HG03432 (cell line): ENCODE results near the gene VPS35L.

Experiments used
- ATAC-seq: cut with Tn5 transposase; IDR thresholded peaks from one replicate; pipeline ENCODE4 v1.9.1; 2021; ENCODE audit warnings: mild to moderate bottlenecking, moderate library complexity; ENCODE audit not compliant: unreplicated experiment

The VPS35L gene

DNA sequence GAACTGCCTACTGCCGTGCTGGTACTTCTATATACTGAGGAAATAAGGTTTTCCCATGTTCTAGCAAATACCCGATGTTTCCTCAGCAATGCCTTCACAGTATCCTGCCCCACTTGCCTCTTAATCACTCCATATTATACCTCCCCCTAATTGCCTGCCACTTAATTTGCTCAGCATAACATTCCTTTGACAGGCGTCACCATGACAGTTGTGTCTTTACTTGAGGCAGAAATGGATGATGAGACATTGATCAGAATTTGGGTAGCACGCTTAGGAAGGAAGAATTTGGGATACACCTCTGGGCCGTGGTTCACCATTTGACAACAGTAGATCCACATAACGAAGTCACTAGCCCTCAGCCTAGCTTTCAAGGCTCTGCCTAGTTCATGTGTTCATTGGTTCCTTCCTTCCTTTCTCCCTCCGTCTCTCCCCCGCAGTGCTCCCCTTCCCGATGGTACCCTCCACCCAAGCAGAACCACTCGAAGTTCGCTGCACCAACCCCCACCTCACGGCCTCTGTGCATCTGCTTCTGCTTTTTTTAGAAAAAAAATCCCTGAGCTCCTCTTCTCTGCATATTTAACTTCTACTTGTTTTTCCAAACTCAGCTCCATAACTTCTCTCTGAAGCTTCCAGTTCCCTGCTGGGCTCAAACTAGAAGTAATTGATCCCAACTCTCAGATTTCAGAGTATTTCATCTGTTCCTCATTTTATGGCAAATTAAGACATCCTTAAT is 182.0 kb downstream of the VPS35L start:
- no peak for ATAC-seq

DNA sequence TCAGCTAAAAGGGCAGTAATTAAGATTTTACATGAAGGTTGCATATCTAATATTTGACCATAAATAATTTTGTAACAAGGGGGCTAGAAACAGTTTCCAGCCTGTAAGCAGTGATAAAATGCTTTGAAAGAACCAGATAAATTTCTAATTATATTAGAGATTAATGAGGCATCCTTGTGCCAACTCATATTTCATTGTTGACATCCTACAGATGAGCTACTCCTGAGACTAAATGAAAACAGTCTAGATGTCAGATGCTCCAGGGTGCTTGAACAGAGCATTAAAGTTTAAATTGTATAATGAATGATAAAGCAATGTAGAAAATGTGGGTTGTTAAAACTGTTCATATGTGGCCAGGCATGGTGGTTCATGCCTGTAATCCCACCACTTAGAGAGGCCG is 185.9 kb downstream of the VPS35L start:
- no peak for ATAC-seq

- ATAC-seq, result no peak
Observed at GRCh38 chr16:19743816-19744159, 188.3 kb downstream of the VPS35L start.

DNA sequence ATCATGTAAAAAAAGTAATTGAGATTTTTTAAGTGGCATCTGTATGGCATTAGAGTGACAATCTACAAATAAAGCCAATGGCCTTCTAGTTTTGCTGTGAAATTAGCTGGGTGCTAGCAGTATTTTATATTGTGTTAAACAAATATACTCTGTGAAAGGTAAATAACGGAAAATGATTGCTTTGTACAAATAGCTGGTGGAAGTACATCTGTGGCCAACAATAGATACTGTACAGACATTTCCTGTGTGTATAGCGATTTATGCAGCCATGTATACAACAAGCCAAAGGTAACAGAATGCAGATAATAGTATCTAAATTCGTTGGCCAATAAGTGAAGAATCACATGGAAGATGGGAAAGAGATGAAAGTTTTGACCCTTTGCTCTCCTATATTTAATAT is 189.2 kb downstream of the VPS35L start:
- no peak for ATAC-seq

- no peak for ATAC-seq
Observed at GRCh38 chr16:19745286-19746010, 189.9 kb downstream of the VPS35L start.

DNA sequence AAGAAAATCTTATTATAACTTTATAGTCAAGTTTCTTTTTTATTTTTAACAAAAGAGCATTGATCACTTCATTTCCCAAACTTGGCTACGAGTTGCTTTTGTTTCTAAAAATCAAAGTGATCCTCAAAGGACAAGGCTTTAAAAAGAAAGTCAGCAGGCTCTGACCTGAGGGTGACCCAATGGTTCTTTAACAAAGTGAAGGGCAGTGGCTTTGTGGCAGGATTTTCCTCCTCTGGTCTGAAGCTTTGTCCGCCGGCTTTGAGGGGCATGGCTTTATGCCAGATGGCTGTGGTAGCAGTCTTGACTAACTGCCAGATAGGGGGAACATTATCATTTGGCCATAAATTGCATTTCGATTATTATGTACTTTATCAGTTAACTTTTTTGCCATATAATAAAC is 191.1 kb downstream of the VPS35L start:
- ATAC-seq, result no peak

DNA sequence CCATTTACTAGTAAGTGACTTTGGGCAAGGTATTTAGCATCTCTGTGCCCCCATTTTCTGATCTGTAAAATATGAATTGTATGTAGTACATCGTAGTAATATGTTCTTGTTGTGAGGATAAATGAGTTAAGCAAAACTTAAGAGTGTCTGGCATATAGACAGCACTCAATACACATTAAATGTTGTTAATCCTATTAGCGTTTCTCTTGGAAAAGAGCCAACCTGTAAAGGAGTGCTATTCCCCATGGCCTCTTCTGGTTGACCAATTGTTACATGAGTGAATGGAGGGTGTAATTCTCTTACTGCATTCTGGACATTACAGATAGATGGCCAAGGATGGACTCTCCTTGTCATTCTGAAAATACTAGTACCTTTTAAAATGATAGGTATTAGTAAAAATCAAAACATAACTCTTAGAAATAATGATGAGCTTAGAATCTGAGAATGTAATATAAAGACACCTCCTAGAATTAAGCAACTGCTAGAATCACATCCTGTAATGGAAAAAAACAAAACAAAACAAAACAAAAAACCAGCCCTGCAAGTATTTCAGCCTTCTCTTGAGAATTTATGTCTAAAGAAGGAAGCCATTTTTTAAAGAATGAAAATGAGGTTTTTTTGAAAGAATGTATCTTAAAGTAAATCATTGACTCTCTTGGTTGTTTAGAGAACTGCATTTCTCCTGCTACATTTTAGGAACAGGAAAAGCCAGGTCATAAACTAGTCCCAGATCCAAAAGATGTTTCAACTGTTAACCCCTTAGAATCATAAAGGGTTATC is 193.1 kb downstream of the VPS35L start:
- ATAC-seq, result no peak

DNA sequence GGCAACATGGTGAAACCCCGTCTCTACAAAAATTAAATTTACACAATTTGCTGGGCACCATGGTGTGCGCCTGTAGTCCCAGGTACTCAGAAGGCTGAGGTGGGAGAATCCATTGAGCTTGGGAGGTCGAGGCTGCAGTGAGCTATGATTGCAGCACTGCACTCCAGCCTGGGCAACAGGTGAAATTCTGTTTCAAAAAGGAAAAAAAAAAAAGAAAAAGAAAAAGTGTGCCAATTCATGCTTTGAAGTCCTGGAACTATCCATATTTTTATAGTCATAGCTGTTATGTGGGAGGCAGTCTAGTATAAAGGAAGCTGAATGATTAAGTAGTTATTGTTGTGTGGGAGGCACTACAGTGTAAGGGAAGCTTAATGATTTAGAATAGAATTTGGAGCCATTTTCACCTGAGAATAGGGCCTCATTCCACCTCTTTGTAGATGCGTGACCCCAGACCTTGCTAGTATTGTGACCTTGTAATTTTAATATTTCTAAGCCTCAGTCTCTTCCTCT is 194.1 kb downstream of the VPS35L start:
- no peak for ATAC-seq
